ENCODE measurements around the gene RECQL. TPM values are rescaled to one million over a fixed set of nuclear protein-coding genes. Genes with fewer than 3 reads are reported as not detected.

The RECQL gene
- total RNA-seq, 4 donors from 2014 or later = 21.4 to 33.0 (median 30.8) TPM

DNA sequence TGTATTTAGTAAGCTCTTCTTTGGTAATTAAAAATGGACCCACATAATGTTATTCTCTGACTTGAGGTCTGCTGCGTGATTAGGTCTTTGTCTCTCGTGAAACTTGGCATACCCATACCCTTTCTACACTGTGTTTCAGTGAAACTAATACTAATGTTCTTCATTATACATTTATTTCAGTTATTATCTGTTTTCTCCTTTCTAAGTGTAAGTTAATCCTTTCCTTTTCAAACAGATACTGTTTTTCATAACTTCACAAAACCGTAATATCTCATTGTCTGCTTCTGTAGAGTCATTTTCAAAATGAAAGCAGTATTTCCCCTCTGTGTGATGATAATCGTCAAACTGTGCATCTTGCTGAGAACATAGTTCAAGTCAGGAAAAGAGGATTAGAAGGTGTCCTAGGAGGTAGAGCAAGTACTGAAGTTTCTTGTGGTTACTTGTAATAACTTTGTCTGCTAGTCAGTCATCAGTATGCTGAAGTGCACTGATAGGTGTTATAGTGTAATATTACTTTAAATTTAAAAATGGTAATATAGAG, 48.1 kb downstream of the RECQL start:
- H3K9me3 ChIP-seq = no peaks in the 10 kb centered on the region
- H3K27me3 ChIP-seq = no peaks in the 10 kb centered on the region
- no peak for DNase-seq (ENCODE audit: low spot score in 2 of 2)
- peaks cover 0 to 81% (median 0%) of the 10 kb centered on the region in 3 donors for H3K36me3 ChIP-seq
- 93 to 94% methylated on average over 4 of the region's 4 CpGs for WGBS, 2 donors
- H3K27ac ChIP-seq = no peak overlapping the region
- no peak overlapping the region for H3K4me3 ChIP-seq
- no peaks in the 10 kb centered on the region for H3K4me1 ChIP-seq
- TF ChIP-seq, protein P1, sequence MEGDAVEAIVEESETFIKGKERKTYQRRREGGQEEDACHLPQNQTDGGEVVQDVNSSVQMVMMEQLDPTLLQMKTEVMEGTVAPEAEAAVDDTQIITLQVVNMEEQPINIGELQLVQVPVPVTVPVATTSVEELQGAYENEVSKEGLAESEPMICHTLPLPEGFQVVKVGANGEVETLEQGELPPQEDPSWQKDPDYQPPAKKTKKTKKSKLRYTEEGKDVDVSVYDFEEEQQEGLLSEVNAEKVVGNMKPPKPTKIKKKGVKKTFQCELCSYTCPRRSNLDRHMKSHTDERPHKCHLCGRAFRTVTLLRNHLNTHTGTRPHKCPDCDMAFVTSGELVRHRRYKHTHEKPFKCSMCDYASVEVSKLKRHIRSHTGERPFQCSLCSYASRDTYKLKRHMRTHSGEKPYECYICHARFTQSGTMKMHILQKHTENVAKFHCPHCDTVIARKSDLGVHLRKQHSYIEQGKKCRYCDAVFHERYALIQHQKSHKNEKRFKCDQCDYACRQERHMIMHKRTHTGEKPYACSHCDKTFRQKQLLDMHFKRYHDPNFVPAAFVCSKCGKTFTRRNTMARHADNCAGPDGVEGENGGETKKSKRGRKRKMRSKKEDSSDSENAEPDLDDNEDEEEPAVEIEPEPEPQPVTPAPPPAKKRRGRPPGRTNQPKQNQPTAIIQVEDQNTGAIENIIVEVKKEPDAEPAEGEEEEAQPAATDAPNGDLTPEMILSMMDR (IDR thresholded peaks at IDR 0.05) = no peak
- TF ChIP-seq EP300 (IDR thresholded peaks at IDR 0.05) = no peak
- TF ChIP-seq POLR2A (IDR thresholded peaks at IDR 0.05) = no peak

DNA sequence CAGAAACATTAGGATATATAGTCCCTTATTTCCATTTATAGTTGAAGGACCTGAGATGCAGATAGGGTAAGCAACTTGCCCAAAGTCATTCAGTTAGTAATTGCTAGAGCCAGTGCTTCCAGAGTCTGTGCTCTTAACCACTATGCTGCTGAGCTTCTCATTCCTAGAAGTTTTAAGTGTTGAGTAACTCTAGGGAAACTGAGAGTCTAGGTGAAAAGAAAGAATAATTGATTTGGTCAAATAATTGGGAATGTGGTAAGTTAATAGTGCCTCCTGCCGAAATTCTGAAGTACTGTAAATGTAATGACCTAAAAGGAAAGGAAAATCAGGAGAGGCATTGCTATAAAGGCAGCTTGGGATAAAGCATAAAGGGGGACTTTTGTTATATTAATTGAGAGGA, 49.9 kb downstream of the RECQL start:
- Histone ChIP-seq H3K4me3 (no peak overlapping the region), H3K9me3 (no peaks in the 10 kb centered on the region), H3K27me3 (no peaks in the 10 kb centered on the region), H3K4me1 (no peaks in the 10 kb centered on the region), H3K27ac (no peak overlapping the region), H3K36me3 (peaks cover 0 to 81% (median 0%) of the 10 kb centered on the region in 3 donors)
- no peak for TF ChIP-seq POLR2A (IDR thresholded peaks at IDR 0.05)
- TF ChIP-seq, protein P1 (IDR thresholded peaks at IDR 0.05) = peak in 1 of 5 experiments; percentile 16
- no peak for DNase-seq (ENCODE audit: low spot score in 2 of 2)
- 0 to 42% methylated on average over 1 of the region's 1 CpG for WGBS, 2 donors

DNA sequence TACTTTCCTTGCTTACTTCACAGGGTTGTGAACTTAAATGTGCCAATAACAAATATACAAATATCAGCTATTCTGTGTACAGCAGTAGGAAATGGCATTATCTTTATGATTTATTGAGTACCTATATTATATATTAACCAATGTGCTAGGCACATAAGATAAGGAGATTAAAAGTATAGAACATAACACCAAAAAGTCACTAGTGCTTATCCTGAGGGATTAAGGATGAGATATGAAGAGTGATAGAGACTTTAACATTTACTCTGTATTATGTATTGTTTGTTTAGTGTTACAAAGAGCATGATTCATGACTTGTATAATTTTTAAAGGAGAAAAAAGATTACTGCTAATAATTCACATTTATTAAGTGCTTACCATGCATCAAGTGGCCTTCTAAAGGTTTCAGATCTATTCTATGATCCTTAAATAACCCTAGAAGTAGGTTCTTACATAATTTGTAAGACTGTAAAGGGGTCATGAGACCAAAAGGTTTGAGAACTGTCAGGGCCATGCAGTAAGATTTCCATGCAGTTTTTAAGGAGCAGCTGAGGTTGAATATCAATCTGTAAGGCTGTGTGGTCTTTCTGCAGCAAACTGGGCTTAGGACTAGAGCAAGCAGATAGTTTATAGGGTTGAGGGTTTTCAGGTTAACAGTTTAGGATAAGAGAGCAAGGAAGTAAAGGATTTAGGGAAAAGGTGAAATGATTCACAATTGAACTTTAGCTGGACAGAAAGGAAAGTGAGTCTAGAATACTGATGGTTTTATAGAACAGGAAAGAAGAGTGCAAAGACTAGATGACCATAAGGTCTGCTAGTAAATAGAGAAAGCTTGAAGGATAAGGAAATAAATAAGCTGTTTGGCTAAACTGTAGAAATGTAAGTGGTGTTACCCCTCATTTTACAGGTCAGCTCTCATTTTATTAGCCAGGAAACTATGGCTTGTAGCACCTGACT, 57.0 kb downstream of the RECQL start:
- H3K27ac ChIP-seq = no peak overlapping the region
- peaks cover 0 to 8% (median 0%) of the 10 kb centered on the region in 4 donors for H3K4me1 ChIP-seq
- TF ChIP-seq EP300 (IDR thresholded peaks at IDR 0.05) = no peak
- TF ChIP-seq POLR2A (IDR thresholded peaks at IDR 0.05) = no peak
- TF ChIP-seq, protein P1 (IDR thresholded peaks at IDR 0.05) = no peak
- no peaks in the 10 kb centered on the region for H3K27me3 ChIP-seq
- H3K4me3 ChIP-seq = no peak overlapping the region
- no peaks in the 10 kb centered on the region for H3K9me3 ChIP-seq
- peaks cover 0 to 69% (median 7%) of the 10 kb centered on the region in 3 donors for H3K36me3 ChIP-seq
- DNase-seq (ENCODE audit: low spot score in 2 of 2) = no peak

DNA sequence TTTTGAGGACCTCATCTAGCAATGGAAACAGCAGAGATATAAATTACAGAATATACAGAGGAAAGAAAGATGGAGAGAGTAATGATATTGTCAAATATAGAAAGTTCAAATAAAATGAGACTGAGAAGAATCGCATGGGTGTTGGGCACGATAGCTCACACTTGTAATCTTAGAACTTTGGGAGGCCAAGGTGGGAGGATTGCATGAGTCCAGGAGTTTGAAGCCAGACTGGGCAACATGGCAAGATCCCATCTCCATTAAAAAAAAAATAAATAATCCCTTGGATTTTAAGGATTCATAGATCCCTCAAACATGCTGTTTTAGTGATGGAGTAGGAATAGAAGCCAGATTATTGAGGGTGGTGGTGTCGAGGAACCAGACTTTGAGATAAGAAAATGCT, 62.1 kb downstream of the RECQL start:
- Histone ChIP-seq H3K36me3 (peaks cover 0 to 28% (median 0%) of the 10 kb centered on the region in 3 donors), H3K27me3 (no peaks in the 10 kb centered on the region), H3K9me3 (no peaks in the 10 kb centered on the region), H3K27ac (no peak overlapping the region), H3K4me1 (peaks cover 0 to 26% (median 3%) of the 10 kb centered on the region in 4 donors), H3K4me3 (no peak overlapping the region)
- DNase-seq (ENCODE audit: low spot score in 2 of 2) = no peak
- 92 to 95% methylated on average over 3 of the region's 3 CpGs for WGBS, 2 donors
- TF ChIP-seq, protein P1 (IDR thresholded peaks at IDR 0.05) = no peak
- no peak for TF ChIP-seq EP300 (IDR thresholded peaks at IDR 0.05)
- TF ChIP-seq POLR2A (IDR thresholded peaks at IDR 0.05) = no peak

DNA sequence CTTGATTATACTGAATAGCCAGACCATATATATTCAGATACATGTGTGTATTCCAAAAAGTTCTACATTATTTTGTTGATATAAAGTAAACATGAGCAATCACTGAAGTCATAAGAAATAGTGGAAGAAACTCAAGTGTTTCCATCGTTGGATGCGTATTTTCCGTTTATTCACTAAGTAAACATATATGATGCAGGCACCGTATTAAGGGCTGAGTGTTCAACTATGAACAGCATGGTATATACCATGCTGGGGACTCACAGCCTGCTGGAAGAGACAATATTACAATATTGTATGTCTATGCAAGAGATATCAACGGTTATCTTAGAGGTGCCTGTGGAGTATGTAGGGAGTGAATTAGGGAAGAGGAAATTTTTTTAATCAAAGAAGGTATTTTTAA, 62.8 kb downstream of the RECQL start:
- 86 to 88% methylated on average over 5 of the region's 5 CpGs for WGBS, 2 donors

More for the DNA sequence above, 62.8 kb downstream of the RECQL start:
- Histone ChIP-seq H3K36me3 (peaks cover 0 to 28% (median 0%) of the 10 kb centered on the region in 3 donors), H3K9me3 (no peaks in the 10 kb centered on the region), H3K27ac (peak overlapping the region in 2 of 4 donors; percentile 82 to 94), H3K27me3 (no peaks in the 10 kb centered on the region), H3K4me1 (peaks cover 0 to 26% (median 3%) of the 10 kb centered on the region in 4 donors), H3K4me3 (peak overlapping the region in 1 of 4 donors; percentile 80)
- no peak for TF ChIP-seq POLR2A (IDR thresholded peaks at IDR 0.05)
- TF ChIP-seq, protein P1 (IDR thresholded peaks at IDR 0.05) = no peak
- no peak for TF ChIP-seq EP300 (IDR thresholded peaks at IDR 0.05)
- DNase-seq (ENCODE audit: low spot score in 2 of 2) = no peak

Data from tibial nerve (tissue), 4 donors.